ENCODE measurements around the gene GNPNAT1. TPM values are rescaled to one million over a fixed set of nuclear protein-coding genes. Genes with fewer than 3 reads are reported as not detected.
A peak's percentile ranks its signal among the peaks of the same experiment; 100 is the strongest.

GNPNAT1 gene
- total and polyA plus RNA-seq, 2 donors (not counting 1 experiment from before 2014, with no cell fraction given), result 2.1 to 7.8 TPM

DNA sequence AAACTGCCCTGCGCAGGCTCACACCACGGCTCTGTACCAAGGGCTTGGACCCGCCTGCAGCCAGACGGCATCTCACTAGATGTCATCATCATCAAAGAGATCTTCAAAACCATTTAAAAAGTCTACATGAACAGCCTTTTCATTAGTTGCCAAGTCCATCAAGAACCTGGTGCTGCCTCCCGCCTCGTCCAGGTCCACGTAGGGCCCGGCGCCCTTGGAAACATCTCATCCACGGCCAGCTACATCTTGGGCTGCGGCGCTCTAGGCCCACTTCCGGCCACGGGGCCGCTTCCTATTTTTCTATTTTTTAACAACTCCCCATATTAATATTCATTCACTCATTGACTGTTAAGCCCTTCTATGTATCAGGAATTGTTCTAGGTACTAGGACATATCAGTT lies 7.4 kb upstream of the GNPNAT1 start:
- Mint-ChIP-seq H3K4me1 (peaks cover 9% of the 10 kb centered on the region), H3K9me3 (ENCODE audit: insufficient read depth) (no peaks in the 10 kb centered on the region), H3K27me3 (no peaks in the 10 kb centered on the region), H3K27ac (no peak overlapping the region), H3K4me3 (no peak overlapping the region)
- WGBS (ENCODE audit: insufficient coverage), result 94% methylated on average over 14 of the region's 15 CpGs
- Histone ChIP-seq H3K27ac (ENCODE audit: low read length in 2 of 2) (no peak overlapping the region), H3K36me3 (replicated peaks in 1 of 2; ENCODE audit: control extremely low read depth in 1 of 2, control insufficient read depth in 1 of 2, extremely low read depth in 1 of 2, insufficient read depth in 2 of 2, low read length in 1 of 2) (no peaks in the 10 kb centered on the region), H3K4me1 (ENCODE audit: control insufficient read depth in 2 of 2, insufficient read depth in 2 of 2, low read length in 2 of 2) (peaks cover 4% of the 10 kb centered on the region in 2 donors), H3K4me3 (ENCODE audit: control extremely low read depth in 1 of 5, extremely low read depth in 1 of 5, insufficient read depth in 1 of 5, low read depth in 2 of 5, low read length in 4 of 5) (no peak overlapping the region), H3K9me3 (ENCODE audit: control extremely low read depth in 1 of 3, control insufficient read depth in 2 of 3, insufficient read depth in 1 of 3, low read length in 2 of 3) (peaks cover 0 to 15% (median 0%) of the 10 kb centered on the region in 3 donors), H3K79me2 (ENCODE audit: control insufficient read depth, insufficient read depth, low read length) (no peaks in the 10 kb centered on the region), H3K27me3 (replicated peaks in 1 of 4; ENCODE audit: control extremely low read depth in 1 of 4, control insufficient read depth in 3 of 4, insufficient read depth in 4 of 4, low read length in 3 of 4) (no peaks in the 10 kb centered on the region), H3K4me2 (replicated peaks; ENCODE audit: low read depth, low read length, poor library complexity, severe bottlenecking) (no peak overlapping the region), H2AFZ (ENCODE audit: insufficient read depth, low read depth, low read length, poor library complexity, severe bottlenecking) (no peak overlapping the region), H3K9ac (ENCODE audit: low read length) (no peak overlapping the region), H4K20me1 (ENCODE audit: control insufficient read depth, insufficient read depth, low read length, poor library complexity, severe bottlenecking) (no peaks in the 10 kb centered on the region)
- intact Hi-C loops (cut with micrococcal nuclease), result no loop called here
- DNase-seq (no peak), ATAC-seq (ENCODE audit: low read depth) (no peak)
- POLR2A ChIA-PET, result no interaction called here
- CTCF ChIA-PET, result no interaction called here
- TF ChIP-seq, protein P1, sequence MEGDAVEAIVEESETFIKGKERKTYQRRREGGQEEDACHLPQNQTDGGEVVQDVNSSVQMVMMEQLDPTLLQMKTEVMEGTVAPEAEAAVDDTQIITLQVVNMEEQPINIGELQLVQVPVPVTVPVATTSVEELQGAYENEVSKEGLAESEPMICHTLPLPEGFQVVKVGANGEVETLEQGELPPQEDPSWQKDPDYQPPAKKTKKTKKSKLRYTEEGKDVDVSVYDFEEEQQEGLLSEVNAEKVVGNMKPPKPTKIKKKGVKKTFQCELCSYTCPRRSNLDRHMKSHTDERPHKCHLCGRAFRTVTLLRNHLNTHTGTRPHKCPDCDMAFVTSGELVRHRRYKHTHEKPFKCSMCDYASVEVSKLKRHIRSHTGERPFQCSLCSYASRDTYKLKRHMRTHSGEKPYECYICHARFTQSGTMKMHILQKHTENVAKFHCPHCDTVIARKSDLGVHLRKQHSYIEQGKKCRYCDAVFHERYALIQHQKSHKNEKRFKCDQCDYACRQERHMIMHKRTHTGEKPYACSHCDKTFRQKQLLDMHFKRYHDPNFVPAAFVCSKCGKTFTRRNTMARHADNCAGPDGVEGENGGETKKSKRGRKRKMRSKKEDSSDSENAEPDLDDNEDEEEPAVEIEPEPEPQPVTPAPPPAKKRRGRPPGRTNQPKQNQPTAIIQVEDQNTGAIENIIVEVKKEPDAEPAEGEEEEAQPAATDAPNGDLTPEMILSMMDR (IDR thresholded peaks at IDR 0.05), result no peak
- no peak for TF ChIP-seq EZH2 (IDR thresholded peaks at IDR 0.05; ENCODE audit: borderline replicate concordance, insufficient read depth, low read depth, low read length, poor library complexity, severe bottlenecking)

- no peak for ATAC-seq (ENCODE audit: low read depth)
- Mint-ChIP-seq H3K27me3 (no peaks in the 10 kb centered on the region), H3K9me3 (ENCODE audit: insufficient read depth) (no peaks in the 10 kb centered on the region), H3K4me3 (no peak overlapping the region), H3K27ac (peak overlapping the region; percentile 10), H3K4me1 (peaks cover 9% of the 10 kb centered on the region)
- no CpG with 5 or more reads among the region's 3 CpGs for WGBS (ENCODE audit: insufficient coverage)
- Histone ChIP-seq H3K9me3 (ENCODE audit: control extremely low read depth in 1 of 3, control insufficient read depth in 2 of 3, insufficient read depth in 1 of 3, low read length in 2 of 3) (peaks cover 0 to 15% (median 0%) of the 10 kb centered on the region in 3 donors), H3K9ac (ENCODE audit: low read length) (no peak overlapping the region), H4K20me1 (ENCODE audit: control insufficient read depth, insufficient read depth, low read length, poor library complexity, severe bottlenecking) (no peaks in the 10 kb centered on the region), H3K36me3 (replicated peaks in 1 of 2; ENCODE audit: control extremely low read depth in 1 of 2, control insufficient read depth in 1 of 2, extremely low read depth in 1 of 2, insufficient read depth in 2 of 2, low read length in 1 of 2) (no peaks in the 10 kb centered on the region), H3K27me3 (replicated peaks in 1 of 4; ENCODE audit: control extremely low read depth in 1 of 4, control insufficient read depth in 3 of 4, insufficient read depth in 4 of 4, low read length in 3 of 4) (no peaks in the 10 kb centered on the region), H3K27ac (ENCODE audit: low read length in 2 of 2) (no peak overlapping the region), H2AFZ (ENCODE audit: insufficient read depth, low read depth, low read length, poor library complexity, severe bottlenecking) (no peak overlapping the region), H3K4me2 (replicated peaks; ENCODE audit: low read depth, low read length, poor library complexity, severe bottlenecking) (no peak overlapping the region), H3K79me2 (ENCODE audit: control insufficient read depth, insufficient read depth, low read length) (no peaks in the 10 kb centered on the region), H3K4me1 (ENCODE audit: control insufficient read depth in 2 of 2, insufficient read depth in 2 of 2, low read length in 2 of 2) (peaks cover 4% of the 10 kb centered on the region in 2 donors), H3K4me3 (ENCODE audit: control extremely low read depth in 1 of 5, extremely low read depth in 1 of 5, insufficient read depth in 1 of 5, low read depth in 2 of 5, low read length in 4 of 5) (no peak overlapping the region)
- ChIA-PET POLR2A (no interaction called here), CTCF (no interaction called here)
- DNase-seq, result no peak
- intact Hi-C loops (cut with micrococcal nuclease), result no loop called here
- no peak for TF ChIP-seq EZH2 (IDR thresholded peaks at IDR 0.05; ENCODE audit: borderline replicate concordance, insufficient read depth, low read depth, low read length, poor library complexity, severe bottlenecking)
- TF ChIP-seq, protein P1 (IDR thresholded peaks at IDR 0.05), result no peak
These were observed 6.2 kb upstream of the GNPNAT1 start for GRCh38 chr14:52797653-52798052.

All from B cell (primary cell).